ENCODE measurements around the gene CHCHD6. TPM values are rescaled to one million over a fixed set of nuclear protein-coding genes. Genes with fewer than 3 reads are reported as not detected.
A peak's percentile ranks its signal among the peaks of the same experiment; 100 is the strongest.

The CHCHD6 gene
- total RNA-seq, 4 donors from 2014 or later, result 15.6 to 25.8 (median 21.2) TPM

DNA sequence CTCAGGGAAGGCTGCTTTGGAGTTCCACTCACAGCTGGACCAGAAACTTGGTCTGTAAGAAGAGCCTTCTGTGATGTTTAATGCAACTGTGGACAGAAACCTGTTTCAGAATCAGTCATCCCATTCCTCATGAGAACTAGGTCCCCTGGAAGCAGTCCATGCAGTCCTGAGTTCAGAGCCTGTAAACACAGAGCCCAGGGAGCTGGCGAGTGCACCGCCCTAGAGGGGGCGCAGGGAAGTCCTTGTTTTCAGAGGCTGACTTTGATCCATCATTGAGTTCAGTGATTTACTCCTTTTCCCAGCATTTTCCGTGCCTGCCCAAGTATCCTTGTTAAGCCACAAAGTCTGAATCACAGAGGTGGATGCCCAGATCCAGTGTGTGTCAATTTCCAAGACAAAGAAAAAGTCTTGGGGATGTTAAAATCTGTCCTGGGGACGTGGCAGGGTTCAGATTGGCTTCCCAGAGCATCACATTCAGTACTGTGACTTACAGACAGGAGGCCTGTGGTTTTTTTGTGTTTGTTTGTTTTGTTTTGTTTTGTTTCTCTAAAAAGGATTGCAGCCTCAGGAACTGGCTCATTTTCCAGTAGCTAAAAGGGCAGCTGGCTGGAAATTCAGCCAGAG lies 39.3 kb upstream of the CHCHD6 start:
- intact Hi-C loops (cut with DNase I; ENCODE audit: low total_unique reads), result no loop called here
- 44 to 51% methylated on average over 5 of the region's 5 CpGs for WGBS, 2 donors
- no peak overlapping the region for H3K4me3 ChIP-seq (ENCODE audit: low read depth, poor library complexity, severe bottlenecking)
- DNase-seq (ENCODE audit: low spot score in 2 of 2), result no peak
- TF ChIP-seq, protein P1, sequence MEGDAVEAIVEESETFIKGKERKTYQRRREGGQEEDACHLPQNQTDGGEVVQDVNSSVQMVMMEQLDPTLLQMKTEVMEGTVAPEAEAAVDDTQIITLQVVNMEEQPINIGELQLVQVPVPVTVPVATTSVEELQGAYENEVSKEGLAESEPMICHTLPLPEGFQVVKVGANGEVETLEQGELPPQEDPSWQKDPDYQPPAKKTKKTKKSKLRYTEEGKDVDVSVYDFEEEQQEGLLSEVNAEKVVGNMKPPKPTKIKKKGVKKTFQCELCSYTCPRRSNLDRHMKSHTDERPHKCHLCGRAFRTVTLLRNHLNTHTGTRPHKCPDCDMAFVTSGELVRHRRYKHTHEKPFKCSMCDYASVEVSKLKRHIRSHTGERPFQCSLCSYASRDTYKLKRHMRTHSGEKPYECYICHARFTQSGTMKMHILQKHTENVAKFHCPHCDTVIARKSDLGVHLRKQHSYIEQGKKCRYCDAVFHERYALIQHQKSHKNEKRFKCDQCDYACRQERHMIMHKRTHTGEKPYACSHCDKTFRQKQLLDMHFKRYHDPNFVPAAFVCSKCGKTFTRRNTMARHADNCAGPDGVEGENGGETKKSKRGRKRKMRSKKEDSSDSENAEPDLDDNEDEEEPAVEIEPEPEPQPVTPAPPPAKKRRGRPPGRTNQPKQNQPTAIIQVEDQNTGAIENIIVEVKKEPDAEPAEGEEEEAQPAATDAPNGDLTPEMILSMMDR (IDR thresholded peaks at IDR 0.05), result no peak
- TF ChIP-seq POLR2A (IDR thresholded peaks at IDR 0.05), result no peak

DNA sequence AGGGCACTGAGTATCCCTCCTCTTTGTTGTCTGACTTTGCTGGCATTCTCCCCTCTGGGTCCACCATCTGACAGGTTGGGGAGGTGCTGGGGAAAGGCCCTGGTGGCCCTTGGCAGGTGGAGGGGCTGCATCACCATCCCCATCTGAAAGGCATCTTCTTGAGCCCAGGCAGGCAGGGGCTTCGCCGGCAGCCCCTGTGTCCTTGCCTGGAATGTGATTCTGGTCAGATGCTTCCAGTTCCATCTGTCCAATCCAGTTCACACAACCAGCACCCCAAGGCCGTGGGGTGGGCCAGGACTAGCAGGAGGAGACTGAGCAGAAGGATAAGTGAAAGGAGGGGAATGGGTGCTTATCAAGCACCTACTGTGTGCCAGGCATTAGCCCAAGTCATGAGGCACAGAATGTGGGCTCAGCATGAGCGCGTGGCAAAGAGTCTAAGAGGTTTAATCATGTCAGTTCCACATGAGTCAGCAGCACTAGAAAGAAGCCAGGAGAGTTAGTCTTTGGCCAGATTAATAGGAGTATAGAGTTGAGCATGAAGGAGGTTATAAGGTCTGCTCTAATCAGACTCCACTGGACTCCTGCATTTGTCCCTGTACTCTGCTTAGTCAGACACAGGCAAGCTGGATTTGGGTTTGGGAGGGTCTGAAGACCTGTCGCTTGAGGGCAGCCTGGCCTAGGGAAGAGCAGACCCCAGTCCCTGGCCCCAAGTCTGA lies 38.7 kb upstream of the CHCHD6 start:
- 74 to 76% methylated on average over 6 of the region's 6 CpGs for WGBS, 2 donors
- H3K4me3 ChIP-seq (ENCODE audit: low read depth, poor library complexity, severe bottlenecking), result no peak overlapping the region
- DNase-seq (ENCODE audit: low spot score in 2 of 2), result no peak
- intact Hi-C loops (cut with DNase I; ENCODE audit: low total_unique reads), result no loop called here
- TF ChIP-seq POLR2A (IDR thresholded peaks at IDR 0.05), result no peak
- TF ChIP-seq, protein P1 (IDR thresholded peaks at IDR 0.05), result no peak

DNA sequence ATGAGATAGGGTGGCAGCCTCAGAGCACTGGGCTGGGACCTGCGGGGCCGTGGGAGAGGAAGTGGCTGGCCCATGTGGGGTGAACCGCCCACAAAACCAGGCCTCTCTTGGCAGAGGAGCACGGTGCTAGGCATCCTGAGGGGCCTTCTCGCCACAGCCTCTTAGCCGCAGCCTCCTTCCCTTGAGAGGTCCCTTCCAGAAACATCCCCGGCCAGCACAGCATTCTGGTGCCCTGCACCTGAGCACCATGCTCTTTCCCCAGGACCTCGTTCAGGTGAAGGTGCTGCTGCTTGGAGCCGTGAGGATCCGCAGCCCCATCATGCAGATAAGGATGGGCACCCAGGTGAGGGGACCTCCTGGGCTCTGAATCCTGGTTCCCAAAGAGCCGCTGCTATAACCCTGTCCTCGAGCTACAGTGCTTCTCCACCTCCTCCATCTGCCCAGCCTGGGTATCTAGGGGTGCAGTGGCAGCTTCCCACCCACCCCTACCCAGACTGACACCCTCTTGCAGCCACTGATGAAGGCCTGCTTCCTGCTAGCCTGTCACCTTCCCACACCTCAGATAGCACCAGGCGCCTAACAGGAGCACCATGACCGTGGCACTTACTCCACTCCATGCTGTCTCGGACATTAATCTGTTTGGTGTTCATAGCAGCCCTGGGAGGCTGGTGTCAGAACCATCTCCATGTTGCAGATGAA lies 37.9 kb upstream of the CHCHD6 start:
- TF ChIP-seq, protein P1 (IDR thresholded peaks at IDR 0.05), result no peak
- no peak for TF ChIP-seq POLR2A (IDR thresholded peaks at IDR 0.05)
- intact Hi-C loops (cut with DNase I; ENCODE audit: low total_unique reads), result no loop called here
- H3K4me3 ChIP-seq (ENCODE audit: low read depth, poor library complexity, severe bottlenecking), result no peak overlapping the region
- DNase-seq (ENCODE audit: low spot score in 2 of 2), result no peak
- 79 to 88% methylated on average over 15 of the region's 15 CpGs for WGBS, 2 donors

DNA sequence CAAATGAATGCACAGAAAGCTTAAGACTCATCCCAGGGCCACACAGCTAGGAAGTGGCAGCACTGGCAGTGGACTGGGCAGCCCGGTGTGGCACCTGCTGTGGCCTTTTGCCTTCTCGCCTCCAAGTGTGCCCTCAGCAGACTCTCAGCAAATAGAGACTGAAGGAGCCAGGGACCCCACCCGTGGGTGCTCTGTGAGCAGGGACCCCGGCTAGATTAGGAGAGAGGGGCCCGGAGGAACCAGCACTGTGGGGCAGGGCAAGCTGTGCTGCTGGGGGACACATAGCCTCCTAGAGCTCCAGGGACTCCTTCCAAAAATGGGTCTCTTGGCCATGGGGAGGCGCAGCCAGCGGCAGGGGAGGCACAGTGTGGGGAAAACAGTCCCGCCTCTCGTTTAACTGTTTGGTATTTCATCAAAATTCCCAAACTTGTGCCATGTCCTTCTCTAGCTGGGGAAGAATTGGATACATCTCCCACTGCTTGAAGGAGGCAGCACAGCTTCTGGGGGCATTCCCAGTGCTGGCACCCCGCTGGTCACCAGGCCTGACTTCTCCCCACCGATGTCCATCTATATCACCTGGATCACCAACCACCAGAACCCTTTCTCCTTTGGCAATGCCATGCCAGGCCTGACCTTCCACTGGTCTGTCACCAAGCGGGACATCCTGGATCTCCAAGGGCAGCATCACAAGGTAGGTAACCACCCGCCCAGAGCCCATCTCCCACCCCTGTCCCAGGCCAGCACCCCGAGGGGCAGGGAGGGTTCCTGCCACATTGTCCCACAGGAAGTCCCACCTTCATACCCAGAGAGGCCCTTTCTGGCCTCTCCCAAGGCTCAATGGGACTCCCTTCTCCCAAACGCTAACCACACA lies 37.1 kb upstream of the CHCHD6 start:
- intact Hi-C loops (cut with DNase I; ENCODE audit: low total_unique reads), result no loop called here
- WGBS, 2 donors, result 87 to 90% methylated on average over 15 of the region's 15 CpGs
- TF ChIP-seq, protein P1 (IDR thresholded peaks at IDR 0.05), result no peak
- TF ChIP-seq POLR2A (IDR thresholded peaks at IDR 0.05), result no peak
- peak in 1 of 2 donors; percentile 63 for DNase-seq (ENCODE audit: low spot score in 2 of 2)
- no peak overlapping the region for H3K4me3 ChIP-seq (ENCODE audit: low read depth, poor library complexity, severe bottlenecking)

DNA sequence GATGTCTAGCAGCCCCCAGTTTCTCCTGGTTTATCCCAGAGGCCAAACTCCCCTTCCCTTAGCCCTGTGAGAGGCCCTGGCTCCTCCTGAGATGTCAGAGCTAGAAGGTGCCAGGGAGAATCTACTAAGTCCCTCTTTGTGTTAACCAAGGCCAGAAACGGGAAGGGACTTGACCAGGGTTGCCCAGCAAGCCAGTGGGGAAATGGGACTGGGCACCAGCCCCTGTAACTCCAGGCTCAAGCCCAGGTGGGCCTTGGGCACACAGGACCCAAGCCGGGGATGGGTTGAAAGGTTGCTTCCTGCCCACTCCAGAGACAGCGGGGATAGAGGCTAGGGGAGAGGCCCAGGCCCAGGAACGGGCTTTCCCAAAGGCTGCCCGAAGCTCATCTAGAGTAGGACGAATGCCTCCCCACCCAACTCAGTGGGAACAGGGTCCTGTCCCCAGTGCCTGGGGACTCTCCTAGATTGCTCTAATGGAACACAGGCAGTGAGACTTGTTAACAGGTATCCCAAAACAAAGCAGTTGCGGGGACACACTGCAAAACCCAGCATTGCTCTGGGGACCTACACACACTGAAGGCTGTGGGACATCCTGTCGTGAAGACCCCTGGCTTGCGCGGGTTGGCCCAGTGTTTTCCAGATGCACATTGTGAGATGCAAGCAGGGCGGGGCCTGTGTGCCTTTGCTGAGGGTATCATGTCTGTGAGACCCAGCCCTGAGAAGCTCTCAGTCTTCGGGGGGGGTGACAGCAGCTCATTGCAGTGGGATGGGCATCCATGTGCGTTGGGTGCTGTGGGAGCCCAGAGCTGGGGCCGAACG lies 36.2 kb upstream of the CHCHD6 start:
- H3K4me3 ChIP-seq (ENCODE audit: low read depth, poor library complexity, severe bottlenecking), result no peak overlapping the region
- peak in 1 of 2 donors; percentile 80 for DNase-seq (ENCODE audit: low spot score in 2 of 2)
- intact Hi-C loops (cut with DNase I; ENCODE audit: low total_unique reads), result no loop called here
- 85 to 88% methylated on average over 15 of the region's 15 CpGs for WGBS, 2 donors
- TF ChIP-seq, protein P1 (IDR thresholded peaks at IDR 0.05), result no peak
- no peak for TF ChIP-seq POLR2A (IDR thresholded peaks at IDR 0.05)
